Endodermal cell (in vitro differentiated cells): ENCODE measurements around the gene MAPKAPK2. TPM values are rescaled to one million over a fixed set of nuclear protein-coding genes. Genes with fewer than 3 reads are reported as not detected.
"Not testable (repeated sequence)": the region's sequence is repeated elsewhere in the genome, so short reads cannot be mapped to it uniquely, and the experiment has no call there.

Experiments used
- DNase-seq: peaks from one replicate; pipeline ENCODE4 v3.0.0-alpha.2; 2017
- H3K27ac ChIP-seq: 2 replicates; pipeline ENCODE4 v1.5.1; 2013; ENCODE audit warnings: mild to moderate bottlenecking, low read depth, low read length, moderate library complexity
- H3K27me3 ChIP-seq: 2 replicates; pipeline ENCODE4 v1.6.1; 2013; ENCODE audit warnings: mild to moderate bottlenecking, low read length, moderate library complexity; ENCODE audit not compliant: insufficient read depth, control insufficient read depth, poor library complexity, severe bottlenecking
- H3K36me3 ChIP-seq: 2 replicates; pipeline ENCODE4 v1.7.0; 2013; ENCODE audit warnings: mild to moderate bottlenecking, low read length, moderate library complexity; ENCODE audit not compliant: control insufficient read depth, insufficient read depth
- H3K4me1 ChIP-seq: one replicate; pipeline ENCODE4 v1.7.0; 2013; ENCODE audit warnings: low read length; ENCODE audit not compliant: control insufficient read depth, insufficient read depth
- H3K4me3 ChIP-seq: 2 replicates; pipeline ENCODE4 v1.5.1; 2013; ENCODE audit warnings: mild to moderate bottlenecking, low read length, moderate library complexity
- H3K9ac ChIP-seq: 2 replicates; pipeline ENCODE4 v1.6.1; 2013; ENCODE audit warnings: mild to moderate bottlenecking, low read length, moderate library complexity; ENCODE audit not compliant: poor library complexity, severe bottlenecking; ENCODE audit errors: extremely low read depth
- H3K9me3 ChIP-seq: 2 replicates; pipeline ENCODE4 v1.6.1; 2013; ENCODE audit warnings: mild to moderate bottlenecking, low read length, moderate library complexity; ENCODE audit not compliant: control insufficient read depth
- H3K27ac Mint-ChIP-seq: 2 replicates; pipeline ENCODE4 v1.8.0; 2020; ENCODE audit warnings: mixed read lengths
- H3K27me3 Mint-ChIP-seq: 2 replicates; pipeline ENCODE4 v1.8.0; 2021; ENCODE audit warnings: mild to moderate bottlenecking, mixed read lengths; ENCODE audit not compliant: insufficient read depth
- H3K36me3 Mint-ChIP-seq: 2 replicates; pipeline ENCODE4 v1.8.0; 2020; ENCODE audit warnings: low read depth, mixed read lengths
- H3K4me1 Mint-ChIP-seq: 2 replicates; pipeline ENCODE4 v1.8.0; 2020; ENCODE audit warnings: mixed read lengths
- H3K4me3 Mint-ChIP-seq: 2 replicates; pipeline ENCODE4 v1.8.0; 2020; ENCODE audit warnings: mild to moderate bottlenecking, moderate library complexity, mixed read lengths
- H3K9me3 Mint-ChIP-seq: 2 replicates; pipeline ENCODE4 v1.8.0; 2020; ENCODE audit warnings: mild to moderate bottlenecking, mixed read lengths
- CTCF ChIP-seq: fragments of 200-600 bp; sonication (generic); conservative IDR thresholded peaks from 2 replicates; pipeline ENCODE4 v1.5.0; 2021; ENCODE audit warnings: antibody characterized with exemption, mild to moderate bottlenecking
- WGBS, 2 experiments: methylation state at CpG; one replicate each; pipeline versions ENCODE4 v1.1.5 to v1.1.7; 2013; ENCODE audit warnings: missing lambda C conversion rate in 2 of 2, mixed read lengths in 1 of 2; ENCODE audit not compliant: insufficient coverage in 1 of 2, insufficient read length in 1 of 2; 5-methylcytosine and 5-hydroxymethylcytosine counted together
- total RNA-seq, 2 donors: library from RNA; stranded (reverse); fragmentation: NEBNext Ultra II Directional in 1 of 2; extraction: Animal tissue kit (Norgen Biotek cat#: 25700) in 1 of 2; gene quantifications; 2 replicates in 1 of 2; 3 replicates in 1 of 2; pipeline ENCODE4 v1.2.1, GENCODE V29; 2021

The MAPKAPK2 gene
- total RNA-seq, 2 donors from 2014 or later = 72.8 to 79.7 TPM

DNA sequence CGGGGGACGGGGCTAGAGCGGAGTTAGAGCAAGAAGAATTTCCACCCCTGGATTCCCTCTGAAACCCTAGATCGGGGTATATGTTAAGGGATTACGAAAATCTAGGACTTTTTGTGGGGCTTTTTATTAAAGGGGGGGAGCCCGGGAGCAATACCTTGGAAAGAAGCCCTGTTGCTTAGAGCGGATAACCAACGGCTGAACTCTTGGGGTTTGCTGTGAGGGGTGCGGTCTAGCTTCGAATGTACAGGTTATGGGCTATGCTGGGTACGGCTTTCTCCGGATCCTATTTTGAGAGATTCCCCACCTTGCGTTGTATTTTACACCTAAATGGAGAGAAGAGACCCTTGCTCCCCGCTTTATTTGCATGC is 48.7 kb upstream of the MAPKAPK2 start:
- peak overlapping the region; percentile 69 for H3K4me3 Mint-ChIP-seq
- no peak overlapping the region for H3K27ac Mint-ChIP-seq
- H3K27me3 Mint-ChIP-seq = no peaks in the 10 kb centered on the region
- Histone ChIP-seq H3K27me3 (no peaks in the 10 kb centered on the region), H3K27ac (no peak overlapping the region), H3K9ac (peak overlapping the region; percentile 60), H3K9me3 (no peaks in the 10 kb centered on the region), H3K4me1 (no peaks in the 10 kb centered on the region), H3K36me3 (peaks cover 3% of the 10 kb centered on the region), H3K4me3 (peak overlapping the region; percentile 87)
- no peak for TF ChIP-seq CTCF
- H3K36me3 Mint-ChIP-seq = peaks cover 13% of the 10 kb centered on the region
- 3 to 4% methylated on average over 8 to 14 of the region's 14 CpGs for WGBS, 2 experiments
- H3K9me3 Mint-ChIP-seq = no peaks in the 10 kb centered on the region
- H3K4me1 Mint-ChIP-seq = peaks cover 27% of the 10 kb centered on the region
- DNase-seq = no peak

- WGBS, 2 experiments = 45% methylated on average over 4 of the region's 4 CpGs; no CpG with 5 or more reads in 1 of the 2 experiments
- TF ChIP-seq CTCF = no peak
- Mint-ChIP-seq H3K4me1 (peaks cover 27% of the 10 kb centered on the region), H3K36me3 (peaks cover 15% of the 10 kb centered on the region), H3K27ac (no peak overlapping the region), H3K9me3 (no peaks in the 10 kb centered on the region), H3K27me3 (no peaks in the 10 kb centered on the region), H3K4me3 (peak overlapping the region; percentile 69)
- DNase-seq = no peak
- peaks cover 3% of the 10 kb centered on the region for H3K36me3 ChIP-seq
- no peaks in the 10 kb centered on the region for H3K27me3 ChIP-seq
- H3K27ac ChIP-seq = no peak overlapping the region
- no peak overlapping the region for H3K9ac ChIP-seq
- no peaks in the 10 kb centered on the region for H3K4me1 ChIP-seq
- H3K4me3 ChIP-seq = peak overlapping the region; percentile 87
- H3K9me3 ChIP-seq = no peaks in the 10 kb centered on the region
Measured at GRCh38 chr1:206636671-206637070, 48.0 kb upstream of the MAPKAPK2 start.

DNA sequence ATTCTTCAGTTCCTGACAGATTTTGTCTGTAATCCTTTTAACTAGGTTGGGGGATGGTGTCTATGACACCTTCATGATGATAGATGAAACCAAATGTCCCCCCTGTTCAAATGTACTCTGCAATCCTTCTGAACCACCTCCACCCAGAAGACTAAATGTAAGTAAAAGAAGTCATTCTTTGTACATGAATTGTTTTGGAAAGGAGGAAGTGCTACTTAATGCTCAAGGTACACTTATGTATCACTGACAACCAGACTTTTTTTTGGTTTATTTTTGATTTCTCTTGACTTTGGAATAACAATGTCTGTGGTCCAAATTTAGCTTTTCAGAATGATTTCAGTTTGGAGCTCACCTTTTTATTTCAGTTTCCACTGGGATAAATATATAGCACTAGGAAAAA is 47.1 kb upstream of the MAPKAPK2 start:
- H3K4me3 ChIP-seq = no peak overlapping the region
- no peak overlapping the region for H3K9ac ChIP-seq
- TF ChIP-seq CTCF = no peak
- H3K27ac ChIP-seq = no peak overlapping the region
- DNase-seq = no peak
- Mint-ChIP-seq H3K9me3 (no peaks in the 10 kb centered on the region), H3K4me1 (peaks cover 27% of the 10 kb centered on the region), H3K27ac (no peak overlapping the region), H3K36me3 (peaks cover 18% of the 10 kb centered on the region), H3K4me3 (no peak overlapping the region), H3K27me3 (no peaks in the 10 kb centered on the region)
- H3K27me3 ChIP-seq = no peaks in the 10 kb centered on the region
- H3K36me3 ChIP-seq = peaks cover 3% of the 10 kb centered on the region
- no peaks in the 10 kb centered on the region for H3K4me1 ChIP-seq
- no peaks in the 10 kb centered on the region for H3K9me3 ChIP-seq

GRCh38 chr1:206642074-206642473 is 42.6 kb upstream of the MAPKAPK2 start:
- not testable (repeated sequence) for DNase-seq, H3K4me3 ChIP-seq, H3K27ac ChIP-seq, H3K9me3 ChIP-seq, H3K4me3 Mint-ChIP-seq, H3K36me3 ChIP-seq, H3K9ac ChIP-seq, H3K27me3 ChIP-seq, H3K4me1 ChIP-seq, H3K27me3 Mint-ChIP-seq, H3K27ac Mint-ChIP-seq, H3K4me1 Mint-ChIP-seq, H3K9me3 Mint-ChIP-seq
- peaks cover 21% of the 10 kb centered on the region for H3K36me3 Mint-ChIP-seq
- 100% methylated on average over 1 of the region's 2 CpGs; no CpG with 5 or more reads in 1 of the 2 experiments for WGBS, 2 experiments
